ENCODE results near the gene ADAMTS2. TPM values are rescaled to one million over a fixed set of nuclear protein-coding genes. Genes with fewer than 3 reads are reported as not detected.

ADAMTS2 gene
- total and polyA plus RNA-seq, 4 experiments from 2014 or later: 0.07 TPM; not detected in 3

GRCh38 chr5:179261301-179262125 lies 83.7 kb downstream of the ADAMTS2 start:
- H3K36me3 Mint-ChIP-seq: no peaks in the 10 kb centered on the region
- H3K4me1 Mint-ChIP-seq: no peaks in the 10 kb centered on the region
- Histone ChIP-seq H3K36me3 (ENCODE audit: insufficient read depth, low read length) (no peaks in the 10 kb centered on the region), H3K9me3 (ENCODE audit: control insufficient read depth in 1 of 2, low read length in 2 of 2) (no peaks in the 10 kb centered on the region), H3K4me3 (ENCODE audit: low read length in 2 of 2) (no peak overlapping the region), H3K4me1 (ENCODE audit: insufficient read depth, low read length) (no peaks in the 10 kb centered on the region), H3K27me3 (ENCODE audit: insufficient read depth, low read length) (no peaks in the 10 kb centered on the region), H3K27ac (ENCODE audit: low read depth, low read length) (no peak overlapping the region)
- peaks cover 0 to 6% of the 10 kb centered on the region in 2 donors for H3K27me3 Mint-ChIP-seq
- no peak overlapping the region for H3K27ac Mint-ChIP-seq
- ChIA-PET CTCF (ENCODE audit: partially characterized antibody) (no interaction called here), POLR2A (ENCODE audit: partially characterized antibody) (no interaction called here)
- no peak overlapping the region for H3K4me3 Mint-ChIP-seq
- H3K9me3 Mint-ChIP-seq: no peaks in the 10 kb centered on the region
- intact Hi-C loops (cut with micrococcal nuclease): no loop called here
- no peak for DNase-seq

DNA sequence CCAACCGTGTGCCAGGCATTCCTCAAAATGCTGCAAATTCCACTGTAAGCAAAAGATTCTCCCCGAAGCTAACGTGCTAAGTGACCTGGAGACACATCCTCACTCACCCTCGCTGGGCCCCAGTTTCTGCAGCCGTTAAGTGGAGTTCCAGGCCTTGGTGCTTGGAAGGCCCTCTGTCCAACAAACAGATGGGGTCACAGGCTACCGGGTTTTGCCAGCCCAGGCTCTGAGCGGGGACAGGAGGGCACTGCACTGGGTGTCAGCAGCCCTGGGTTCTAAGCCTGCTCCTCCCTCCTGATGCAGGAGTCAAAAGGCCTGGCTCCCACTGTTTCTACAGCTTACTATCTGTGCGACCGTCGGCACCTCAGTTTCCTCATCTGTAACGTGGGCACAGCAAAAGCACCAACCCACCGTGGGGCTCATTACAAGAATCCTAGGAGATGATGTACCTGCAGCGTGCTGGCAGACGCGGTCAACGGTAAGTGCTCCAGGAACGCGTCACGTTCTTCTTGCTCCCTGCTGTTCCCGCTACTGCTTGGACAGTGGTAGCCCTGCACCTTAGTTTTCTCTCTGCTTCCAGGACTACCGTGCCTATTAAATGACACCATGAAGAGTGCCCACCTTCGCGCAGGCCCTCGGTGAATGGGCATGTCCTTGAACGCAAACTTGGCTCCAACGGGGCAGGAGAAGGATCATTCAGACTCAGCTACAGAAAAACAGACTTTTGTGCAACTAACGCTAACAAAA lies 84.8 kb downstream of the ADAMTS2 start:
- H3K36me3 ChIP-seq (ENCODE audit: insufficient read depth, low read length): no peaks in the 10 kb centered on the region
- H3K27ac ChIP-seq (ENCODE audit: low read depth, low read length): no peak overlapping the region
- intact Hi-C loops (cut with micrococcal nuclease): no loop called here
- Mint-ChIP-seq H3K4me3 (no peak overlapping the region), H3K4me1 (no peaks in the 10 kb centered on the region), H3K9me3 (no peaks in the 10 kb centered on the region), H3K27me3 (peaks cover 0 to 6% of the 10 kb centered on the region in 2 donors), H3K27ac (no peak overlapping the region), H3K36me3 (no peaks in the 10 kb centered on the region)
- DNase-seq: no peak
- ChIA-PET CTCF (ENCODE audit: partially characterized antibody) (no interaction called here), POLR2A (ENCODE audit: partially characterized antibody) (no interaction called here)
- no peaks in the 10 kb centered on the region for H3K4me1 ChIP-seq (ENCODE audit: insufficient read depth, low read length)
- H3K9me3 ChIP-seq (ENCODE audit: control insufficient read depth in 1 of 2, low read length in 2 of 2): no peaks in the 10 kb centered on the region
- H3K27me3 ChIP-seq (ENCODE audit: insufficient read depth, low read length): no peaks in the 10 kb centered on the region
- H3K4me3 ChIP-seq (ENCODE audit: low read length in 2 of 2): no peak overlapping the region

- intact Hi-C loops (cut with micrococcal nuclease): no loop called here
- no peaks in the 10 kb centered on the region for H3K9me3 Mint-ChIP-seq
- H3K4me1 Mint-ChIP-seq: no peaks in the 10 kb centered on the region
- no peak overlapping the region for H3K4me3 ChIP-seq (ENCODE audit: low read length in 2 of 2)
- H3K4me3 Mint-ChIP-seq: no peak overlapping the region
- no peaks in the 10 kb centered on the region for H3K9me3 ChIP-seq (ENCODE audit: control insufficient read depth in 1 of 2, low read length in 2 of 2)
- H3K27ac ChIP-seq (ENCODE audit: low read depth, low read length): no peak overlapping the region
- H3K27ac Mint-ChIP-seq: no peak overlapping the region
- ChIA-PET POLR2A (ENCODE audit: partially characterized antibody) (no interaction called here), CTCF (ENCODE audit: partially characterized antibody) (no interaction called here)
- DNase-seq: no peak
- H3K36me3 ChIP-seq (ENCODE audit: insufficient read depth, low read length): no peaks in the 10 kb centered on the region
- no peaks in the 10 kb centered on the region for H3K27me3 ChIP-seq (ENCODE audit: insufficient read depth, low read length)
- H3K4me1 ChIP-seq (ENCODE audit: insufficient read depth, low read length): no peaks in the 10 kb centered on the region
- peaks cover 3 to 4% of the 10 kb centered on the region in 2 donors for H3K27me3 Mint-ChIP-seq
- no peaks in the 10 kb centered on the region for H3K36me3 Mint-ChIP-seq
Observed at GRCh38 chr5:179259731-179260323, 85.4 kb downstream of the ADAMTS2 start.

GRCh38 chr5:179258922-179259730 lies 86.1 kb downstream of the ADAMTS2 start:
- no peaks in the 10 kb centered on the region for H3K36me3 Mint-ChIP-seq

GRCh38 chr5:179258001-179258921 lies 87.0 kb downstream of the ADAMTS2 start:
- Mint-ChIP-seq H3K27me3 (peaks cover 2 to 3% of the 10 kb centered on the region in 2 donors), H3K36me3 (no peaks in the 10 kb centered on the region), H3K4me3 (no peak overlapping the region), H3K4me1 (no peaks in the 10 kb centered on the region), H3K9me3 (no peaks in the 10 kb centered on the region), H3K27ac (no peak overlapping the region)
- CTCF ChIA-PET (ENCODE audit: partially characterized antibody): no interaction called here
- no peak for DNase-seq
- Histone ChIP-seq H3K27ac (ENCODE audit: low read depth, low read length) (no peak overlapping the region), H3K4me1 (ENCODE audit: insufficient read depth, low read length) (no peaks in the 10 kb centered on the region), H3K9me3 (ENCODE audit: control insufficient read depth in 1 of 2, low read length in 2 of 2) (no peaks in the 10 kb centered on the region), H3K36me3 (ENCODE audit: insufficient read depth, low read length) (no peaks in the 10 kb centered on the region), H3K27me3 (ENCODE audit: insufficient read depth, low read length) (no peaks in the 10 kb centered on the region), H3K4me3 (ENCODE audit: low read length in 2 of 2) (no peak overlapping the region)
- POLR2A ChIA-PET (ENCODE audit: partially characterized antibody): no interaction called here
- intact Hi-C loops (cut with micrococcal nuclease): no loop called here

More at GRCh38 chr5:179258922-179259730, 86.1 kb downstream of the ADAMTS2 start:
- intact Hi-C loops (cut with micrococcal nuclease): no loop called here
- ChIA-PET CTCF (ENCODE audit: partially characterized antibody) (no interaction called here), POLR2A (ENCODE audit: partially characterized antibody) (no interaction called here)
- Mint-ChIP-seq H3K27ac (no peak overlapping the region), H3K9me3 (no peaks in the 10 kb centered on the region), H3K4me1 (no peaks in the 10 kb centered on the region), H3K27me3 (peaks cover 3 to 4% of the 10 kb centered on the region in 2 donors), H3K4me3 (no peak overlapping the region)
- Histone ChIP-seq H3K27me3 (ENCODE audit: insufficient read depth, low read length) (no peaks in the 10 kb centered on the region), H3K27ac (ENCODE audit: low read depth, low read length) (no peak overlapping the region), H3K36me3 (ENCODE audit: insufficient read depth, low read length) (no peaks in the 10 kb centered on the region), H3K4me3 (ENCODE audit: low read length in 2 of 2) (no peak overlapping the region), H3K9me3 (ENCODE audit: control insufficient read depth in 1 of 2, low read length in 2 of 2) (no peaks in the 10 kb centered on the region), H3K4me1 (ENCODE audit: insufficient read depth, low read length) (no peaks in the 10 kb centered on the region)
- no peak for DNase-seq

GRCh38 chr5:179257176-179257682 lies 88.0 kb downstream of the ADAMTS2 start:
- no peaks in the 10 kb centered on the region for H3K4me1 Mint-ChIP-seq
- H3K27me3 Mint-ChIP-seq: peaks cover 3% of the 10 kb centered on the region in 2 donors
- peak in 1 of 5 donors; percentile 23 for DNase-seq
- no peaks in the 10 kb centered on the region for H3K9me3 Mint-ChIP-seq
- no peaks in the 10 kb centered on the region for H3K36me3 Mint-ChIP-seq
- H3K9me3 ChIP-seq (ENCODE audit: control insufficient read depth in 1 of 2, low read length in 2 of 2): no peaks in the 10 kb centered on the region
- CTCF ChIA-PET (ENCODE audit: partially characterized antibody): no interaction called here
- H3K27ac ChIP-seq (ENCODE audit: low read depth, low read length): no peak overlapping the region
- intact Hi-C loops (cut with micrococcal nuclease): no loop called here
- POLR2A ChIA-PET (ENCODE audit: partially characterized antibody): no interaction called here
- no peak overlapping the region for H3K27ac Mint-ChIP-seq
- no peak overlapping the region for H3K4me3 ChIP-seq (ENCODE audit: low read length in 2 of 2)
- no peaks in the 10 kb centered on the region for H3K27me3 ChIP-seq (ENCODE audit: insufficient read depth, low read length)
- H3K36me3 ChIP-seq (ENCODE audit: insufficient read depth, low read length): no peaks in the 10 kb centered on the region
- no peaks in the 10 kb centered on the region for H3K4me1 ChIP-seq (ENCODE audit: insufficient read depth, low read length)
- no peak overlapping the region for H3K4me3 Mint-ChIP-seq

Data from CD4-positive, alpha-beta memory T cell (primary cell).